GM19023 (cell line): Measurements from ENCODE around the gene RORC.
"Not testable (repeated sequence)": the region's sequence is repeated elsewhere in the genome, so short reads cannot be mapped to it uniquely, and the experiment has no call there.

ENCODE experiments used
- ATAC-seq: cut with Tn5 transposase; IDR thresholded peaks from one replicate; pipeline ENCODE4 v1.9.1; 2021; ENCODE audit warnings: mild to moderate bottlenecking, moderate library complexity; ENCODE audit not compliant: unreplicated experiment

The RORC gene

DNA sequence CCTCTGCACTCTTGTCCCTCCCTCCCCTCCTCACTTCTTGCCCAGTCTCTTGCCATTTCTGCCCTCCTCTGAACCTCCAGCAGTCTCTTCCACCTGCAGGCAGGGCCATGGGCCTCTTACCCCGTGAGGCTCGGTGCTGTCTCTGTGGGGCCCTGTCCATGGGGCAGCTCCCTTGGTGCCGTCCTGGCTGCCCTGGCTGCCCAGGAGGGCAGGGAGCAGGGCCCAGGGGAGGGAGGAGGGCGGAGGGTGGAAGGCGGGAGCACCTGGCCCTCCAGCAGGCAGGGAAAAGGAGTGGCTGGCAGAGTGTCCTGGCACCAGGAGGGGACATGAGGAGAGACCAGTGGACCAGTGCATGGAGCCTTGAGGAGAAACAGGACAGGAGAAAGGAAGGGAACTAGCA, at the start of gene RORC:
RORC (minus strand) TSS at position 198 of the 400 bp plus-strand sequence; CDS start at position 160, 38 bp downstream.
- no peak for ATAC-seq

GRCh38 chr1:151875419-151876097, 44.0 kb upstream of the RORC start:
- ATAC-seq = no peak

- not testable (repeated sequence) for ATAC-seq
Observed at GRCh38 chr1:151872776-151873175, 41.2 kb upstream of the RORC start.

- ATAC-seq = no peak
Observed at GRCh38 chr1:151871284-151872030, 39.9 kb upstream of the RORC start.

DNA sequence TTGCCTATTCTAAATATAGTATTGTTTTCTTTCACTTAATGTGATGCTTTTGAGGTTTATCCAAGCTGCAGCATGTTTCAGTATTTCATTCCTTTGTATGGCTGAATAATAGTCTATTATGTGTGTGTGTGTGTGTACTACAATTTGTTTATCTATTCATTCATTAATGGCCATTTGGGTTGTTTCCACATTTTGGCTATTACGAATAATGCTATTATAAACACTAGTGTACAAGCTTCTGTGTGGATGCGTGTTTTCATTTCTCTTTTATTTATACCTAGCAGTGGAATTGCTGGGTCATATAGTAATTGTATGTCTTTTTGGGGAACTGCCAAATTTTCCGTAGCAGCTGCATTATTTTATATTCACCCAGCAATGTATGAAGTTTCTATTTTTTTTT, 36.9 kb upstream of the RORC start:
- no peak for ATAC-seq

GRCh38 chr1:151867765-151868411, 36.3 kb upstream of the RORC start:
- ATAC-seq = no peak

- no peak for ATAC-seq
Observed at GRCh38 chr1:151867321-151867720, 35.7 kb upstream of the RORC start.

GRCh38 chr1:151864411-151864810, 32.8 kb upstream of the RORC start:
- no peak for ATAC-seq

GRCh38 chr1:151862604-151863003, 31.0 kb upstream of the RORC start:
- ATAC-seq = no peak

GRCh38 chr1:151860504-151861187, 29.0 kb upstream of the RORC start:
- ATAC-seq = no peak

DNA sequence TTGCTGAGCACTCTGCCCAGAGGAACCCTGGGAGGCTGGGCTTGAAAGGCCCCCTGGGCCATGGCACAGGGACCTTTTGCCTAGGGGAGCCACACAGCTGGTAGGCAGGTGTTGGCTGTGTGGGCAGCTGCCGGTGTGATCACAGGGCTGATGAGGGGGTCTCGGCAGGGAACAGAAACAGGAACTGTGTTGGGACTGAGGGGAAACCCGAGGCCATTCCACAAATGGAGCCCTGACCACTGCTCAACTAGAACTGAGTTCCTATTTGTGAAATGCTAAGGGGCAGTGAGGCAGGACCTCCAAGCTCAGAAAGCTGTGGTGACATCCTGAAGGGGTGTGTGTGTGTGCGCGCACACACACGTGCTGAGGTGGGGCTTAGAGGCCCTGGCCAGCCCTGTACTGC, 28.3 kb upstream of the RORC start:
- ATAC-seq = no peak

DNA sequence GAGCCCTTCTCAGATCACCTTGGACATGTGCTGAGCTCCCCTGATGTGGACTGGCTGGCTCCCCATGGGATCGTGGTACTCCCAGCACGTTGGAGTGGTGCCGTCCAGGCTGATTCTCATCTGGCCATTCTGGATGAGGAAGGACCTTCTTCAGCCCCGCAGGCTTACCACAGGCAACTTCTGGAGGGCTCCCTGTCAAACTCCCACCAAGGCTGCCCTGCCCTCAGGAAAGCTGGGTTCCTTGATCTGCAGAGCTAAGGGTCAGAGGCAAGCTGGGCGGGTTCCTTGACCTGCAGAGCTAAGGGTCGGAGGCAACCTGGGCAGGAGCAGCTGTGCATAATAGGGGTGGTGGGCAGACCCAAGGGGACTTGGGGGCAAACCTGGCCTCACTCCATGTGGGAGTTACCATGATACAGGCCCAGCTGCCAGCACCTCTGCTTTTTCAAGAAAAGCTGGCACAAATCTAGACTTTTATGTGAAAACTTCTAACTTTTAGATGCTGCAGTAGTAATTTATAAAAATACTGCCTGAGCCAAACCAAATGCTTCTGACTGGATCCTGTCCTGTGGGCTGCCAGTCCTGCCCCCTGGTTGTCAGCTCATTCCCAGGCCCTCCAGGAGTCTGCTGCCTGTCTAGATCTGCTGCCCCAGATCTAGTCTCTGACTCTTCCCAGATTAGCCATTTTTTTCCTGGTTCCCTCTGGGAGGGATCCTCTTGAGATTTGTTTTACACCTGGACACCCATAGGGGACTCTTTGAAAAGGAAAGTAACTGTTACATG, 27.5 kb upstream of the RORC start:
- ATAC-seq = no peak

- no peak for ATAC-seq
Observed at GRCh38 chr1:151858030-151858746, 26.6 kb upstream of the RORC start.

DNA sequence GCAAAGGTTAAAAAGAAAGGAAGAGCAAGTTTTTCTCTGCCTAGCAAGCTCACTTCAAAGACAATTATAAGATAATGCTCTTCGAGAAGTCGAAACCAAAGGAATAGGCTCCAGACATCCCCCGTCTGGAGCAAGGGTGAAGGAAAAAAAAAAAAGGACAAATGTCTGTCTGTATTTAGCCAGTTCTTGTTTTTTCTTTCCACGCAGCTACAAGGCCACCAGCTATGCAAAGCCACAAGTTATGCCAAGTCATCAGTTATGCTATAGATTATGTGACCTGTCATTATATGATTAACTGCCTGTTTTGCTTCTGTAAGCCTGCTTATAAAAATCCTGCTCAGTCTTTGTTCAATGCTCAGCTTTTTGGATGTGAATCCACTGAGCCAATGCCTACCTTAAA, 24.3 kb upstream of the RORC start:
- ATAC-seq = no peak

DNA sequence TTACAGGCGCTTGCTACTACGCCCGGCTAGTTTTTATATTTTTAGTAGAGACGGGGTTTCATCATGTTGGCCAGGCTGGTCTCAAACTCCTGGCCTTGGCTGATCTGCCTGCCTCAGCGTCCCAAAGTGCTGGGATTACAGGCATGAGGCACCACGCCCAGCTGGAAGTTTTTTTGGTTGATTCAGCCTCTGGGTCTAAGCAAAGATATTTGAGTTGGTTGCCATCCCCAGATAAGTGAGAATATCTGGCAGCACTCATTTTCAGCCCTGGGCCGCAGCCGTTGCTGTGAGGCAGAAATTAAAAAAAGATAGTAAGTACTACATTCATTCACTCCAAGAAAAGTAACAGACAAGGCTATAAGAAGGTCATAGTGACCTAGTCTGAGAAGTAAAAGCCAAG, 23.9 kb upstream of the RORC start:
- ATAC-seq = not testable (repeated sequence)

GRCh38 chr1:151854658-151855057, 23.1 kb upstream of the RORC start:
- no peak for ATAC-seq

- no peak for ATAC-seq
Observed at GRCh38 chr1:151853411-151853943, 21.9 kb upstream of the RORC start, which contains the start of gene THEM5. Gene THEM5, minus strand, starts transcription at chr1:151853712. Its CDS starts 147 bp downstream, at chr1:151853565.

DNA sequence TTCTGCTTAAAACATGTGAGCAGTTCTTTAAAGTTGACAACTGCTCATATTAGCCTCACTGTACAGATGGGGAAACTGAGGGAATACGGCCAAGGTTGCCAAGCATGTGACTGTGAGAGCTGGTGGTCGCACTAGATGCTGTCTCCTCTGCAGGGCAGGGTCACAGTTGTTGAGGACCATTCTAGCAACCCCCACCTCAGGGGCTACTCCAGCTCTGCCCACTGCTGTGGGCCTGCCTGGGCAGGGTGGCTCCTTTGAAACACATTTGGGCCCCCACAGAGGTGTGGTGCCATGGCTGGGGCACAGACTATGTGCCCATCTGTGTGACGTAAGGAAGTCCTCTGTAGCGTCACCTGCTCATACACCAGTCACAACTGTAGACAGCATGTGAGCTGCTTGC, 21.1 kb upstream of the RORC start:
- ATAC-seq = no peak

DNA sequence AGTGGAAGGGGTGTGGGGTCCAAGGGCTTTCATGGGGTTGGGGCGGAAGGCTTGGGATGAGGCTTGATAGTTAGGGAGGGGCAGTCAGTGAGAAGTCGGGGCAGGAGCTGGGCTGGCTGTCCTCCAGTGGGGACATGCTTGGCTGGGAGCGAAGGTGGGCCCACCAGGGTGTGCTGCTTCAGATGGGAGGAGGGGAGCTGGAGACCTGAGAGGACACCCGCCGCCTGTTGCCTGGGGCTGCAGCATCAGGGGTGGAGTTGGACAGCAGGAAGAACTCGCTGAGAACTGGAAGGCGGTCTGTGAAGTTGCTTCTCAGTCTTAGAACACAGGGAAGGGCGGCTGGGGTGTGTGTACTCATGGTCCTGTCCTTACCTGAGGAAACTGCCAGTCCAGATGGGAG, 20.3 kb upstream of the RORC start:
- ATAC-seq = no peak

- ATAC-seq = no peak
Observed at GRCh38 chr1:151849871-151850270, 18.3 kb upstream of the RORC start.
